IPS-18a (cell line): ENCODE results near the gene MRPL12.
A peak's percentile ranks its signal among the peaks of the same experiment; 100 is the strongest.

Source experiments
- H3K27ac ChIP-seq: one replicate; pipeline ENCODE4 v1.5.1; 2013; ENCODE audit warnings: low read length
- H3K27me3 ChIP-seq: one replicate; pipeline ENCODE4 v1.6.1; 2013; ENCODE audit warnings: mild to moderate bottlenecking, low read length; ENCODE audit not compliant: control insufficient read depth, insufficient read depth
- H3K36me3 ChIP-seq: one replicate; pipeline ENCODE4 v1.6.1; 2013; ENCODE audit warnings: low read depth, low read length; ENCODE audit not compliant: control insufficient read depth
- H3K4me1 ChIP-seq: one replicate; pipeline ENCODE4 v1.6.1; 2013; ENCODE audit warnings: low read depth, low read length; ENCODE audit not compliant: control insufficient read depth
- H3K4me3 ChIP-seq: one replicate; pipeline ENCODE4 v1.5.1; 2013; ENCODE audit warnings: low read length
- H3K9ac ChIP-seq: one replicate; pipeline ENCODE4 v1.6.1; 2013; ENCODE audit warnings: mild to moderate bottlenecking, low read length, moderate library complexity
- H3K9me3 ChIP-seq: one replicate; pipeline ENCODE4 v1.6.1; 2013; ENCODE audit warnings: low read depth, low read length; ENCODE audit not compliant: control insufficient read depth

MRPL12 gene

GRCh38 chr17:81683584-81684441 lies 19.4 kb upstream of the MRPL12 start, which contains the start of the genes ARL16 and HGS:
Gene ARL16, minus strand, starts transcription at chr17:81683797. Its CDS starts 44 bp downstream, at chr17:81683753.
Gene HGS, plus strand, starts transcription at chr17:81684011. Its CDS starts 56 bp downstream, at chr17:81684067.
- Histone ChIP-seq H3K36me3 (peaks cover 25% of the 10 kb centered on the region), H3K4me3 (peak within 1 kb of the TSS; percentile 91), H3K27me3 (no peaks in the 10 kb centered on the region), H3K4me1 (peaks cover 9% of the 10 kb centered on the region), H3K27ac (peak within 1 kb of the TSS; percentile 53), H3K9me3 (no peaks in the 10 kb centered on the region), H3K9ac (peak within 1 kb of the TSS; percentile 91)

- H3K27ac ChIP-seq = no peak overlapping the region
- no peaks in the 10 kb centered on the region for H3K27me3 ChIP-seq
- H3K9ac ChIP-seq = peak overlapping the region; percentile 77
- no peaks in the 10 kb centered on the region for H3K9me3 ChIP-seq
- peak overlapping the region; percentile 91 for H3K4me3 ChIP-seq
- H3K4me1 ChIP-seq = peaks cover 9% of the 10 kb centered on the region
- H3K36me3 ChIP-seq = peaks cover 27% of the 10 kb centered on the region
Observed at GRCh38 chr17:81684442-81684911, 18.7 kb upstream of the MRPL12 start.

GRCh38 chr17:81685108-81685507 lies 18.1 kb upstream of the MRPL12 start:
- no peaks in the 10 kb centered on the region for H3K27me3 ChIP-seq

GRCh38 chr17:81686614-81687013 lies 16.6 kb upstream of the MRPL12 start:
- Histone ChIP-seq H3K9me3 (no peaks in the 10 kb centered on the region), H3K9ac (no peak overlapping the region), H3K36me3 (peaks cover 34% of the 10 kb centered on the region), H3K4me1 (peaks cover 9% of the 10 kb centered on the region), H3K27me3 (no peaks in the 10 kb centered on the region), H3K4me3 (no peak overlapping the region), H3K27ac (no peak overlapping the region)

More at GRCh38 chr17:81685108-81685507, 18.1 kb upstream of the MRPL12 start:
- H3K4me1 ChIP-seq = peaks cover 9% of the 10 kb centered on the region
- peaks cover 27% of the 10 kb centered on the region for H3K36me3 ChIP-seq
- peak overlapping the region; percentile 77 for H3K9ac ChIP-seq
- H3K9me3 ChIP-seq = no peaks in the 10 kb centered on the region
- no peak overlapping the region for H3K27ac ChIP-seq
- H3K4me3 ChIP-seq = peak overlapping the region; percentile 91

GRCh38 chr17:81687770-81688541 lies 15.2 kb upstream of the MRPL12 start:
- Histone ChIP-seq H3K9ac (no peak overlapping the region), H3K9me3 (no peaks in the 10 kb centered on the region), H3K36me3 (peaks cover 43% of the 10 kb centered on the region), H3K27ac (no peak overlapping the region), H3K4me1 (peaks cover 7% of the 10 kb centered on the region), H3K27me3 (no peaks in the 10 kb centered on the region), H3K4me3 (no peak overlapping the region)

GRCh38 chr17:81688616-81689015 lies 14.6 kb upstream of the MRPL12 start:
- Histone ChIP-seq H3K9me3 (no peaks in the 10 kb centered on the region), H3K4me1 (peaks cover 7% of the 10 kb centered on the region), H3K27ac (no peak overlapping the region), H3K36me3 (peaks cover 43% of the 10 kb centered on the region), H3K4me3 (no peak overlapping the region), H3K9ac (no peak overlapping the region), H3K27me3 (no peaks in the 10 kb centered on the region)

GRCh38 chr17:81690066-81690465 lies 13.1 kb upstream of the MRPL12 start:
- Histone ChIP-seq H3K36me3 (peaks cover 54% of the 10 kb centered on the region), H3K9ac (no peak overlapping the region)

GRCh38 chr17:81690549-81690948 lies 12.6 kb upstream of the MRPL12 start:
- H3K27ac ChIP-seq = no peak overlapping the region
- H3K36me3 ChIP-seq = peaks cover 58% of the 10 kb centered on the region

More at GRCh38 chr17:81690066-81690465, 13.1 kb upstream of the MRPL12 start:
- no peaks in the 10 kb centered on the region for H3K4me1 ChIP-seq
- H3K27ac ChIP-seq = no peak overlapping the region
- no peak overlapping the region for H3K4me3 ChIP-seq
- H3K27me3 ChIP-seq = no peaks in the 10 kb centered on the region
- H3K9me3 ChIP-seq = no peaks in the 10 kb centered on the region

GRCh38 chr17:81691196-81691595 lies 12.0 kb upstream of the MRPL12 start:
- H3K9me3 ChIP-seq = no peaks in the 10 kb centered on the region
- H3K27ac ChIP-seq = no peak overlapping the region
- H3K4me1 ChIP-seq = no peaks in the 10 kb centered on the region
- H3K9ac ChIP-seq = no peak overlapping the region
- peaks cover 57% of the 10 kb centered on the region for H3K36me3 ChIP-seq
- H3K27me3 ChIP-seq = no peaks in the 10 kb centered on the region
- no peak overlapping the region for H3K4me3 ChIP-seq

More at GRCh38 chr17:81690549-81690948, 12.6 kb upstream of the MRPL12 start:
- Histone ChIP-seq H3K4me3 (no peak overlapping the region), H3K4me1 (no peaks in the 10 kb centered on the region), H3K9me3 (no peaks in the 10 kb centered on the region), H3K27me3 (no peaks in the 10 kb centered on the region), H3K9ac (no peak overlapping the region)

- Histone ChIP-seq H3K4me3 (no peak overlapping the region), H3K9me3 (no peaks in the 10 kb centered on the region), H3K4me1 (no peaks in the 10 kb centered on the region), H3K36me3 (peaks cover 53% of the 10 kb centered on the region), H3K9ac (no peak overlapping the region), H3K27ac (no peak overlapping the region), H3K27me3 (no peaks in the 10 kb centered on the region)
Observed at GRCh38 chr17:81691608-81692007, 11.6 kb upstream of the MRPL12 start.

GRCh38 chr17:81693509-81694210 lies 9.5 kb upstream of the MRPL12 start:
- H3K9me3 ChIP-seq = no peaks in the 10 kb centered on the region
- H3K4me3 ChIP-seq = no peak overlapping the region
- H3K4me1 ChIP-seq = no peaks in the 10 kb centered on the region
- no peak overlapping the region for H3K27ac ChIP-seq
- no peaks in the 10 kb centered on the region for H3K27me3 ChIP-seq
- H3K9ac ChIP-seq = no peak overlapping the region
- H3K36me3 ChIP-seq = peaks cover 52% of the 10 kb centered on the region
